AG04449 (cell line): ENCODE measurements around the gene ANKRD65.

Source experiments
- CTCF ChIA-PET: fragments of 350-600 bp; formaldehyde crosslinking; extraction: SDS; loops from one replicate; lab custom pipeline; 2021; ENCODE audit warnings: antibody characterized with exemption; lab: Yijun Ruan, JAX
- POLR2A ChIA-PET: fragments of 400-600, 350-600 bp; formaldehyde crosslinking; extraction: SDS; loops from one replicate; lab custom pipeline; 2020; ENCODE audit warnings: antibody characterized with exemption, inconsistent platforms; lab: Yijun Ruan, JAX
- DNase-seq: peaks from one replicate; pipeline ENCODE4 v3.0.0-alpha.2; 2010; ENCODE audit warnings: low read depth, low spot score
- H3K4me3 ChIP-seq: 2 replicates; pipeline ENCODE4 v1.5.1; 2011; ENCODE audit warnings: low read depth, mild to moderate bottlenecking, control low read depth, low read length
- CTCF ChIP-seq: IDR thresholded peaks from one replicate; pipeline ENCODE4 v1.5.1; 2011; ENCODE audit warnings: mild to moderate bottlenecking, moderate library complexity, low read length, control low read depth, inconsistent platforms; ENCODE audit not compliant: insufficient read depth; ENCODE audit errors: missing control alignments

The ANKRD65 gene

GRCh38 chr1:1442069-1442770 lies 21.1 kb upstream of the ANKRD65 start:
- DNase-seq = no peak
- POLR2A ChIA-PET = no interaction called here
- no peak overlapping the region for H3K4me3 ChIP-seq
- no peak for TF ChIP-seq CTCF
- CTCF ChIA-PET = interaction anchor here (0.7 to 4.8 kb wide), 12 partner anchors 9 to 43 kb away, joined by 3 to 22 read pairs (median 8); partner anchors contain the start of genes CCNL2 and MRPL20

- POLR2A ChIA-PET = no interaction called here
- TF ChIP-seq CTCF = peak; percentile 89
- CTCF ChIA-PET = interaction anchor here (0.7 to 4.8 kb wide), 22 partner anchors 8 to 69 kb away, joined by 3 to 22 read pairs (median 4); partner anchors contain the start of genes ANKRD65, ATAD3C, CCNL2 and MRPL20
- no peak overlapping the region for H3K4me3 ChIP-seq
- no peak for DNase-seq
These were observed 20.2 kb upstream of the ANKRD65 start for GRCh38 chr1:1441002-1441888.

GRCh38 chr1:1440262-1441001 lies 19.4 kb upstream of the ANKRD65 start:
- POLR2A ChIA-PET = no interaction called here
- DNase-seq = no peak
- CTCF ChIA-PET = interaction anchor here (0.7 to 4.8 kb wide), 18 partner anchors 8 to 68 kb away, joined by 3 to 22 read pairs (median 5); partner anchors contain the start of genes ANKRD65, ATAD3C and CCNL2
- no peak overlapping the region for H3K4me3 ChIP-seq
- no peak for TF ChIP-seq CTCF

GRCh38 chr1:1439546-1440261 lies 18.6 kb upstream of the ANKRD65 start:
- ChIA-PET CTCF (interaction anchor here (0.8 to 4.8 kb wide), 9 partner anchors 10 to 65 kb away, joined by 3 to 22 read pairs (median 5); partner anchors contain the start of genes ANKRD65 and CCNL2), POLR2A (no interaction called here)
- no peak overlapping the region for H3K4me3 ChIP-seq

More at GRCh38 chr1:1439546-1440261, 18.6 kb upstream of the ANKRD65 start:
- no peak for DNase-seq
- TF ChIP-seq CTCF = no peak
